Measurements from ENCODE around the gene NFIC. TPM values are rescaled to one million over a fixed set of nuclear protein-coding genes. Genes with fewer than 3 reads are reported as not detected.
"Not testable (repeated sequence)": the region's sequence is repeated elsewhere in the genome, so short reads cannot be mapped to it uniquely, and the experiment has no call there.

The NFIC gene
- total RNA-seq, 1 donor, result 42.7 TPM

DNA sequence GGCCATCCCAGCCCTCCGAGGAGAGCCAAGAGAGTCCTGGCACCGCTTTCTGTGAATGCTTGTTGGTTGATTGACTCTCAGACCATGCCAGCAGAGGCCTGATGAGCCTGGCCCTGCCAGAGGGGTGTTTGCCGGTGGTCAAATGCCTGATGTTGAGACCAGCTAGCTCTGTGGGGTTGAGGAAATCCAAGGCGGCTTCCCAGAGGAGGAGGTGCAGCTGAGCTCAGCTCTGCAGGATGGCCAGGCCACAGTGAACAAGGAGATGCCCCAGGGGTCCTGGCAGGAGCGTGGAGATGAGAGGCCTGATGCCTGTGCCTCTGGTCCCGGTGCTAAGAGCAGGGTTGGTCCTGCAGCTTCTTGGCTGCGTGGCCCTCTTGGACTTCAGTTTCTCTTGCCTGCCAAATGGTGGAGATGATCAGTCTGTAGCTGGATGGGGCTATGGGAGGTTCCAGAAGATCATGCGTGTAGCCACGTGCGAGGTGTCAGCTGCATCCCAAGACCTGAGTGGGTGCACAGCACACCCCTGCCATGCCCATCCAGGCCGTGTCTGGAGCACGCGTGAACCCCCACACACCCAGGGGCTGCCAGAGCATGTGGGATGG is 16.8 kb downstream of the NFIC start:
- TF ChIP-seq, protein P1, sequence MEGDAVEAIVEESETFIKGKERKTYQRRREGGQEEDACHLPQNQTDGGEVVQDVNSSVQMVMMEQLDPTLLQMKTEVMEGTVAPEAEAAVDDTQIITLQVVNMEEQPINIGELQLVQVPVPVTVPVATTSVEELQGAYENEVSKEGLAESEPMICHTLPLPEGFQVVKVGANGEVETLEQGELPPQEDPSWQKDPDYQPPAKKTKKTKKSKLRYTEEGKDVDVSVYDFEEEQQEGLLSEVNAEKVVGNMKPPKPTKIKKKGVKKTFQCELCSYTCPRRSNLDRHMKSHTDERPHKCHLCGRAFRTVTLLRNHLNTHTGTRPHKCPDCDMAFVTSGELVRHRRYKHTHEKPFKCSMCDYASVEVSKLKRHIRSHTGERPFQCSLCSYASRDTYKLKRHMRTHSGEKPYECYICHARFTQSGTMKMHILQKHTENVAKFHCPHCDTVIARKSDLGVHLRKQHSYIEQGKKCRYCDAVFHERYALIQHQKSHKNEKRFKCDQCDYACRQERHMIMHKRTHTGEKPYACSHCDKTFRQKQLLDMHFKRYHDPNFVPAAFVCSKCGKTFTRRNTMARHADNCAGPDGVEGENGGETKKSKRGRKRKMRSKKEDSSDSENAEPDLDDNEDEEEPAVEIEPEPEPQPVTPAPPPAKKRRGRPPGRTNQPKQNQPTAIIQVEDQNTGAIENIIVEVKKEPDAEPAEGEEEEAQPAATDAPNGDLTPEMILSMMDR (IDR thresholded peaks at IDR 0.05; ENCODE audit: insufficient read depth, low read depth, low read length), result no peak
- DNase-seq (ENCODE audit: low read depth), result no peak
- no peak overlapping the region for H3K4me3 ChIP-seq (ENCODE audit: low read depth, low read length)

DNA sequence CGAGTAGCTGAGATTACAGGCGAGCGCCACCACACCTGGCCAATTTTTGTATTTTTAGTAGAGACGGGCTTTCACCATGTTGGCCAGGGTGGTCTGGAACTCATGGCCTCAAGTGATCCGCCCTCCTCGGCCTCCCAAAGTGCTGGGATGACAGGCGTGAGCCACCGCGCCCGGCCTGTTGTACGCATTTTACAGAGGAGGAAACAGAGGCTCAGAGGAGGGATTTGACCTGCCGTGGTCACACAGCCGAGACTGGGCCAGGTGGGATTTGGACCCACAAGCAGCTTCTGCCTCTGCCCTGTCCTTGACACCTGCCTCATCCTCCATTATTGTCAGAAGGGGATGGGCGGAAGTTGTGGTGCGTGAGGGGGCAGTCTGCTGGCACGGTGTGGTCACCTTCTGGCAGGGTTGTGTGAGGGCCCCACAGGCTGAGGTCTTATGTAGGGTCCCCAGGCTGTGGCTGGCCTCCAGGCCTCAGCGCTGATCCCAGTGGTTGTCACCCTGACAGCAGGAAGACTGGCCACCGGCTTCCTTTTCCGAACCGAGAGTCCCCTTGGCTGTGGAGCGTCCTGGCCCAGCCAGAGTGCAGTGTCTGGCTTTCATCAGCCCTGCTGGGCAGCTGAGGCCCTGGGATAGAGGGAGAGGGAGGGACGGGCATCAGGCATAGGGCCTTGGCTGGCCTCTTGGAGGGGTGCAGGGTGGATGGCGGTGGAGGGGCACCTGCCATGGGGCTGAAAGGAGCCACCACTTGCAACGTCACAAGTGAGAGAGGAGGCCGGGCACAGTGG is 20.3 kb downstream of the NFIC start:
- no peak for DNase-seq (ENCODE audit: low read depth)
- TF ChIP-seq, protein P1 (IDR thresholded peaks at IDR 0.05; ENCODE audit: insufficient read depth, low read depth, low read length), result no peak
- no peak overlapping the region for H3K4me3 ChIP-seq (ENCODE audit: low read depth, low read length)

DNA sequence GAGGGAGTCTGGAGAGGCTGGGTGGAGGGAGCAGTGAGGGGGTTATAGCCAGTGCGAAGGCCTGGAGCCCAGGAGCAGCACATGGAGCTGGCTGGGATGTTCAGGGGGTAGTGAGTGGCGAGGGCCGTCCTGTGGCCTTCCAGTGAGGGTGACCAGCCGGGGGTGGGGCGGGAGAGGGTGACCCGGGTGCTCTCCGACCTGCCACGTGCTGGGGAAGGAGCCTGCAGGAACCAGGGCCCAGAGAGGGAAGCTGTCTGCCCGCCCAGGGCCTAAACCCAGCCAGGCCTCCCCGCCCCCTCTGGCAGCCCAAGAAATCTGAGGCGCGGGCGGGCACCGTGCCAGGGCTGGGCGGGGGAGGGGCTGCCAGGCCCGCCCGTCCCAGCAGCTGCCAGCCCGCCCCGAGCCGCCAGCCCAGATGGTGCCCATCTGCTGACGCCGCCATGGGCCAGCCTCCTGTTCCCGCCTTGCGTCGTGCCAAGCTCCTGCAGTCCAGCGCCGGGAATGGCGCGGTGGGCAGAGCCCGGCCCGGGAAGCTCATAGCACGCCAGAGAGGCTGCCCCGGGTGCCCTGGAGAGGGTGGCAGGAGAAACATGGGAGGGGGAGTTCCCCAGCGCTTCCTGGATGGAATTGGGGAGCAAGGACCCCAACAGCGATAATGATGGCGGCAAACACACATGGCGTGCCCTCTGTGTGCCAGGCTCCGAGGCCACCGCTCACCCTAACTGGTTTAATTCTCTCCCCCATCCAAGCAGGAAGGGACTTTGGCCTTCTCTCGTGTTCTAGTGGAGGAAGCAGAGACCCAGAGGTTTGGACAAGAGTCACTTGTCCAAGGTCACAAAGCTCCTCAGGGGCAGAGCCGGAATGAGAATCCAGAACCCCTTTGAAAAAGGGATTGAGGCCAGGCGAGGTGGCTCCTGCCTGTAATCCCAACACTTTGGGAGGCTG is 21.5 kb downstream of the NFIC start:
- no peak overlapping the region for H3K4me3 ChIP-seq (ENCODE audit: low read depth, low read length)
- peak; percentile 70 for DNase-seq (ENCODE audit: low read depth)
- TF ChIP-seq, protein P1 (IDR thresholded peaks at IDR 0.05; ENCODE audit: insufficient read depth, low read depth, low read length), result no peak

GRCh38 chr19:3389446-3389778 is 23.0 kb downstream of the NFIC start:
- H3K4me3 ChIP-seq (ENCODE audit: low read depth, low read length), result no peak overlapping the region
- TF ChIP-seq, protein P1 (IDR thresholded peaks at IDR 0.05; ENCODE audit: insufficient read depth, low read depth, low read length), result no peak
- no peak for DNase-seq (ENCODE audit: low read depth)

GRCh38 chr19:3389876-3390371 is 23.5 kb downstream of the NFIC start:
- DNase-seq (ENCODE audit: low read depth), result peak; percentile 78
- TF ChIP-seq, protein P1 (IDR thresholded peaks at IDR 0.05; ENCODE audit: insufficient read depth, low read depth, low read length), result no peak
- no peak overlapping the region for H3K4me3 ChIP-seq (ENCODE audit: low read depth, low read length)

DNA sequence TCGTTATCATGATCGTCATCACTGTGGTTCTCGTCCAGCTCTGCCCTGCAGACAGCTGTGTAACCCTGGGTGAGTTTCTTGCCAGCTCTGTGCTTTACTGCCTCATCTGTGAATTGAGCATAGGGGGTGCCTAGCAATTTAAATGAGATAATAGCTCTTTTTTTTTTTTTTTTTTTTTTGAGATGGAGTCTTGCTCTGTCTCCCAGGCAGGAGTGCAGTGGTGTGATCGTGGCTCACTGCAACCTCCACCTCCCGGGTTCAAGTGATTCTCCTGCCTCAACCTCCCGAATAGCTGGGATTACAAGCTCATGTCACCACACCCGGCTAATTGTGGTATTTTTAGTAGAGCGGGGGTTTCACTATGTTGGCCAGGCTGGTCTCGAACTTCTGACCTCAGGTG is 25.5 kb downstream of the NFIC start:
- not testable (repeated sequence) for DNase-seq (ENCODE audit: low read depth)

GRCh38 chr19:3392480-3392879 is 26.1 kb downstream of the NFIC start:
- no peak for DNase-seq (ENCODE audit: low read depth)
- H3K4me3 ChIP-seq (ENCODE audit: low read depth, low read length), result no peak overlapping the region
- TF ChIP-seq, protein P1 (IDR thresholded peaks at IDR 0.05; ENCODE audit: insufficient read depth, low read depth, low read length), result no peak

More for the DNA sequence above, 25.5 kb downstream of the NFIC start:
- not testable (repeated sequence) for H3K4me3 ChIP-seq (ENCODE audit: low read depth, low read length)

Data from fibroblast of villous mesenchyme (primary cell).